SK-N-SH treated with all-trans-retinoic acid at 6 μM for 48 hours (cell line): Measurements from ENCODE around the gene CD96.

Source experiments
- ATAC-seq: fragments of 200-7000 bp; cut with Tn5 transposase; 3 replicates; pipeline ENCODE4 v1.9.1; 2020; ENCODE audit warnings: mild to moderate bottlenecking, moderate library complexity
- ARNTL ChIP-seq: fragments of 450-650 bp; formaldehyde crosslinking; IDR thresholded peaks from 2 replicates; pipeline ENCODE4 v1.5.0; 2020; ENCODE audit warnings: low read depth, mild to moderate bottlenecking, moderate library complexity, borderline replicate concordance
- BACH2 ChIP-seq: fragments of 250-450 bp; sonication (Bioruptor Pico); IDR thresholded peaks from 2 replicates; pipeline ENCODE4 v1.9.0; 2021; ENCODE audit warnings: mild to moderate bottlenecking, borderline replicate concordance
- CREB5 ChIP-seq: fragments of 250-450 bp; sonication (Bioruptor Pico); IDR thresholded peaks from 2 replicates; pipeline ENCODE4 v1.5.1; 2020; ENCODE audit warnings: low read depth, mild to moderate bottlenecking, moderate library complexity
- CSRNP3 ChIP-seq: fragments of 250-450 bp; sonication (Bioruptor Pico); IDR thresholded peaks from 2 replicates; pipeline ENCODE4 v1.5.1; 2021; ENCODE audit warnings: mild to moderate bottlenecking, moderate library complexity
- ESRRG ChIP-seq: fragments of 250-450 bp; sonication (Bioruptor Pico); IDR thresholded peaks from 2 replicates; pipeline ENCODE4 v1.6.1; 2021; ENCODE audit warnings: mild to moderate bottlenecking
- GLIS3 ChIP-seq: fragments of 250-450 bp; sonication (Bioruptor Pico); IDR thresholded peaks from 2 replicates; pipeline ENCODE4 v1.5.0; 2020; ENCODE audit warnings: mild to moderate bottlenecking, moderate library complexity
- ISL1 ChIP-seq: fragments of 250-450 bp; sonication (Bioruptor Pico); IDR thresholded peaks from 2 replicates; pipeline ENCODE4 v2.1.2; 2022; ENCODE audit warnings: mild to moderate bottlenecking, moderate library complexity
- OSR1 ChIP-seq: fragments of 250-450 bp; sonication (Bioruptor Pico); IDR thresholded peaks from 2 replicates; pipeline ENCODE4 v1.8.0; 2022; ENCODE audit warnings: moderate library complexity, mild to moderate bottlenecking, inconsistent platforms
- POU6F1 ChIP-seq: fragments of 250-450 bp; sonication (Bioruptor Pico); IDR thresholded peaks from 2 replicates; pipeline ENCODE4 v1.8.0; 2021; ENCODE audit warnings: low read depth, mild to moderate bottlenecking, moderate library complexity, borderline replicate concordance
- PPARA ChIP-seq: fragments of 250-450 bp; sonication (Bioruptor Pico); IDR thresholded peaks from 2 replicates; pipeline ENCODE4 v1.5.0; 2020; ENCODE audit warnings: mild to moderate bottlenecking, borderline replicate concordance
- RARB ChIP-seq: fragments of 250-450 bp; sonication (Bioruptor Pico); IDR thresholded peaks from 2 replicates; pipeline ENCODE4 v1.8.0; 2021; ENCODE audit warnings: mild to moderate bottlenecking, moderate library complexity
- SNAI2 ChIP-seq: fragments of 250-450 bp; sonication (Bioruptor Pico); IDR thresholded peaks from 2 replicates; pipeline ENCODE4 v1.5.0; 2020; ENCODE audit warnings: mild to moderate bottlenecking, moderate library complexity
- TOX ChIP-seq: fragments of 250-450 bp; sonication (Bioruptor Pico); IDR thresholded peaks from 2 replicates; pipeline ENCODE4 v1.8.0; 2021; ENCODE audit warnings: mild to moderate bottlenecking, moderate library complexity, borderline replicate concordance
- TSHZ2 ChIP-seq: fragments of 250-450 bp; sonication (Bioruptor Pico); IDR thresholded peaks from 2 replicates; pipeline ENCODE4 v1.5.0; 2020; ENCODE audit warnings: mild to moderate bottlenecking, moderate library complexity
- ZC3H10 ChIP-seq: fragments of 250-450 bp; sonication (Bioruptor Pico); IDR thresholded peaks from 2 replicates; pipeline ENCODE4 v1.5.1; 2021; ENCODE audit warnings: mild to moderate bottlenecking, moderate library complexity
- ZFP3 ChIP-seq: fragments of 250-450 bp; sonication (Bioruptor Pico); IDR thresholded peaks from 2 replicates; pipeline ENCODE4 v1.5.0; 2020; ENCODE audit warnings: mild to moderate bottlenecking, moderate library complexity
- ZFP30 ChIP-seq: fragments of 450-650 bp; formaldehyde crosslinking; IDR thresholded peaks from 2 replicates; pipeline ENCODE4 v1.5.0; 2022; ENCODE audit warnings: mild to moderate bottlenecking, moderate library complexity
- ZNF565 ChIP-seq: fragments of 450-650 bp; formaldehyde crosslinking; conservative IDR thresholded peaks from 2 replicates; pipeline ENCODE4 v1.5.0; 2020; ENCODE audit warnings: low read depth, mild to moderate bottlenecking, moderate library complexity
- ZNF70 ChIP-seq: fragments of 450-650 bp; formaldehyde crosslinking; IDR thresholded peaks from 2 replicates; pipeline ENCODE4 v1.5.0; 2020; ENCODE audit warnings: mild to moderate bottlenecking, moderate library complexity
- ZNF8 ChIP-seq: fragments of 450-650 bp; formaldehyde crosslinking; IDR thresholded peaks from 2 replicates; pipeline ENCODE4 v1.5.0; 2020; ENCODE audit warnings: mild to moderate bottlenecking, moderate library complexity
- TF ChIP-seq, protein P1 (sequence below): fragments of 250-450 bp; sonication (Bioruptor Pico); IDR thresholded peaks from 2 replicates; pipeline ENCODE4 v1.8.0; 2020; ENCODE audit warnings: mild to moderate bottlenecking, moderate library complexity, borderline replicate concordance

Gene CD96

DNA sequence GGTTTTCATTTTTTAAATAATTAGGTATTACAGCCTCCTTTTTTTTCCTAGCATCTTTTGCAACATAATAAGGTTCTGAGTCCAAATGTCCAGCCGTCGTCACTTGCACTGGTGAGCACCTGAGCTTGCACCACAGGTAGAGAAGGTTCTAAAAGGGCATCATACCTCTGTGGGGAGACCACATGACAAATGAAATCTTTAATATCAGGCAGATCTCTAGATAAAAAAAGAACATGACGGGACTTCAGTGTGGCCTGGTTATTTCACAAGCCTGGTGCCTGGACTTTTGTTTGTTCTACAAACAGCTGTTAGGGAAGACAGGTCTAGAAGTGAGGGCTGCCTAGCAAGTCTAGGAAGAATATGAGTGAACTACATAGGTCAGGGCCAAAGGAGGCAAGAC lies 49.6 kb downstream of the CD96 start:
- ATAC-seq: no peak
- TF ChIP-seq CSRNP3 (no peak), ZFP3 (CRISPR knock-in tag) (no peak), TSHZ2 (no peak), SNAI2 (CRISPR knock-in tag) (no peak), ISL1 (CRISPR knock-in tag) (no peak), PPARA (no peak), ZNF70 (no peak)

DNA sequence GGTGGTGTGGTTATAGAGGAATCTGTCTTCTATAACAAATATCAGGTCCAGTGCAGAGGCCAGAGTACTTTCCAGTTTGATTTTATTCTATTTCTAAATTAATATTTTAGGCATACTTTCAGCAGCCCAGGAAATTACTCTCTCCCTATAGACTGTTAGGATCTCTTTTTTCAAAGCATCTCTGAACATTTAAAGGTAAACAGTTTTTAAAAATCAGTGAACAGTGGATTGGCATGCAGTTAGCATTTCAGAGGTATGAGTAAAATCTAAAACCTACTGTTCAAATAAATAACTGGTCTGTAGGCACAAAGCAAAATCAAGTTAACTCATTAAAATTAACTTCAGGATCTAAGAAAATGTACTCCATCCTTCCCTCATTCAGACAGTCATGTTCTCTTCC lies 50.1 kb downstream of the CD96 start:
- no peak for ATAC-seq
- TF ChIP-seq GLIS3 (CRISPR knock-in tag) (no peak), POU6F1 (CRISPR knock-in tag) (no peak), ZC3H10 (CRISPR knock-in tag) (no peak), ZNF70 (no peak), ZNF8 (CRISPR knock-in tag) (no peak), ESRRG (no peak), ARNTL (CRISPR knock-in tag) (no peak), CREB5 (no peak), RARB (CRISPR knock-in tag) (no peak), ZFP3 (CRISPR knock-in tag) (no peak), SNAI2 (CRISPR knock-in tag) (no peak), TSHZ2 (no peak), CSRNP3 (no peak)
- TF ChIP-seq, protein P1, sequence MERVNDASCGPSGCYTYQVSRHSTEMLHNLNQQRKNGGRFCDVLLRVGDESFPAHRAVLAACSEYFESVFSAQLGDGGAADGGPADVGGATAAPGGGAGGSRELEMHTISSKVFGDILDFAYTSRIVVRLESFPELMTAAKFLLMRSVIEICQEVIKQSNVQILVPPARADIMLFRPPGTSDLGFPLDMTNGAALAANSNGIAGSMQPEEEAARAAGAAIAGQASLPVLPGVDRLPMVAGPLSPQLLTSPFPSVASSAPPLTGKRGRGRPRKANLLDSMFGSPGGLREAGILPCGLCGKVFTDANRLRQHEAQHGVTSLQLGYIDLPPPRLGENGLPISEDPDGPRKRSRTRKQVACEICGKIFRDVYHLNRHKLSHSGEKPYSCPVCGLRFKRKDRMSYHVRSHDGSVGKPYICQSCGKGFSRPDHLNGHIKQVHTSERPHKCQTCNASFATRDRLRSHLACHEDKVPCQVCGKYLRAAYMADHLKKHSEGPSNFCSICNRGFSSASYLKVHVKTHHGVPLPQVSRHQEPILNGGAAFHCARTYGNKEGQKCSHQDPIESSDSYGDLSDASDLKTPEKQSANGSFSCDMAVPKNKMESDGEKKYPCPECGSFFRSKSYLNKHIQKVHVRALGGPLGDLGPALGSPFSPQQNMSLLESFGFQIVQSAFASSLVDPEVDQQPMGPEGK (CRISPR knock-in tag): no peak

GRCh38 chr3:111592936-111593335 lies 50.9 kb downstream of the CD96 start:
- ATAC-seq: no peak
- TF ChIP-seq ZC3H10 (CRISPR knock-in tag) (no peak), OSR1 (CRISPR knock-in tag) (no peak), BACH2 (CRISPR knock-in tag) (no peak), ARNTL (CRISPR knock-in tag) (no peak), PPARA (no peak), ZFP30 (CRISPR knock-in tag) (no peak), ZNF70 (no peak), TOX (CRISPR knock-in tag) (no peak), ZNF8 (CRISPR knock-in tag) (no peak), RARB (CRISPR knock-in tag) (no peak), ZNF565 (no peak)
